Skin epidermis (tissue), 12 donors: ENCODE results near the gene TTC32.
"Not testable (repeated sequence)": the region's sequence is repeated elsewhere in the genome, so short reads cannot be mapped to it uniquely, and the experiment has no call there.

Experiments used
- H3K27ac ChIP-seq, 21 experiments: fragments of 200-600 bp; sonication (generic) in 11 of 21; one replicate each; pipeline ENCODE4 v1.5.0; 2020; ENCODE audit warnings: mild to moderate bottlenecking in 3 of 21, inconsistent platforms in 2 of 21, moderate library complexity in 2 of 21
- H3K4me3 ChIP-seq, 7 experiments: fragments of 200-600 bp; sonication (generic) in 2 of 7; one replicate each; pipeline ENCODE4 v1.5.0; 2020; ENCODE audit warnings: inconsistent platforms in 2 of 7, mild to moderate bottlenecking in 2 of 7, moderate library complexity in 1 of 7

Gene TTC32

DNA sequence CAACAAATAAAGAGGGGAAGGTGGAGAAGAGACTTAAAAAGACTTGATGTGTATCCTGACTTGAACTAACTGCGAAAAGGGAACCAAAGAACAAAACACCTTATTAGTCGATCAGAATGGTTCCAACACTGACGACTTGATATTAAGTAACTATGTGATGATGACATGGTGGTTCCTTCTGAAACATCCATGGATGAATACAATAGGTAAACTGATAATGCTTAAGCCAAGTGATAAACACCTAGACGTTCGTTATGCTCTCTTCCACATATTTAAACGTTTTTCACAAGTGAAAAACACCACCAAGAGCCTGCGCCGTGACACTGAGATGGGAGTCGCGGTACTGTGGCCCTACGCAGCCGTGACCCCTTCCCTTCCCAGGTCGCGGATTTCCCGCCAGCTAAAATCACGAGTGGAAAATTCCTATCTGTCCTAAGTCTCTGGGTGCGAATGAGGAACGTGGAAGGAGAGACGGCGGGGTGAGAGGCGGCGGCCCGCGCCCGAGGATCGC, 797 bp downstream of the TTC32 start:
- Histone ChIP-seq H3K27ac (peak overlapping the region; percentile 86 to 99 (median 97)), H3K4me3 (peak overlapping the region; percentile 72 to 100 (median 84))

DNA sequence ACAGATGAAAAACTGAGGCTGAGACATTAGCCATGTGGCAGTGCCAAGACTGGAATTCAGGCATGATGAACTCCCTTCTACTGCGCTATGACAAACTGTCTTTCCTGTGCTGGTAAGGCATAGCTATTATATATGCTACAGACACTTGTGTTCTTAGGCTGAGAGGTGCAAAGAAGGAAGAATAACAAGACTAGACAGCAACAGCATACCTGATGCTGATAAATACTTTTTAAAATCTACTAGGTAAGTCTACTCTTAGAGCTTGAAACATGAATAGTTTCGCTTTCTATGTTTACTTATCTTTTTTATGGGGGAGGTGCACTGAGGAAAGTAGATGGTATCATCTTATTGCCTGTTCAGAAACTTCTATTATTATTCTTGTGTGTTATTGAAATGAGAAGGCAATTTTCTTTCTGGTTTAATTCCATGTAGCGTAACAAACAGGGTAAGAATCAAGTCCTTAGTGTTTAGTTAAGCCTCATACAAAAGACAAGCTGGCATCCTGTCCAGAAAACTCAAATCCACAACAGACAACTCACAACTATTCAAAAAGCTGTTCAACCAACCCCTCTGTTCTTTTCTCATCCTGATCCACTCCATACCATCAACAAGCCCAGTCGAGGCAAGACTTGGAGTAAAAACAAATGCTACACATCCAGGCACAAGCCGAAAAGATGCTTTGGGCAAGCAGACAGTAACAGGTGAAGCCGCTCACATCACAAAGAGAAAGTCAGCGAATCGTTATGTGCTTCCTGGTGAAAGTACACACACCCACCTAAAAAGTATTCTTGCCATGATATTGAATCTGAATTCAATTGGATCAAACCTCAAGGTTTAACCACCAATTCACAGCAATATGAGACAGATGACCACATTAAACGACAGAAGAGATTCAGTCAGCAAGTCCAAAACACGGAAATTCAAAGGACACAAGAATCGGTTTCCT, 1.5 kb downstream of the TTC32 start:
- Histone ChIP-seq H3K27ac (peak overlapping the region in 18 of 21 experiments; percentile 94 to 99 (median 98)), H3K4me3 (peak overlapping the region; percentile 72 to 100 (median 84))

DNA sequence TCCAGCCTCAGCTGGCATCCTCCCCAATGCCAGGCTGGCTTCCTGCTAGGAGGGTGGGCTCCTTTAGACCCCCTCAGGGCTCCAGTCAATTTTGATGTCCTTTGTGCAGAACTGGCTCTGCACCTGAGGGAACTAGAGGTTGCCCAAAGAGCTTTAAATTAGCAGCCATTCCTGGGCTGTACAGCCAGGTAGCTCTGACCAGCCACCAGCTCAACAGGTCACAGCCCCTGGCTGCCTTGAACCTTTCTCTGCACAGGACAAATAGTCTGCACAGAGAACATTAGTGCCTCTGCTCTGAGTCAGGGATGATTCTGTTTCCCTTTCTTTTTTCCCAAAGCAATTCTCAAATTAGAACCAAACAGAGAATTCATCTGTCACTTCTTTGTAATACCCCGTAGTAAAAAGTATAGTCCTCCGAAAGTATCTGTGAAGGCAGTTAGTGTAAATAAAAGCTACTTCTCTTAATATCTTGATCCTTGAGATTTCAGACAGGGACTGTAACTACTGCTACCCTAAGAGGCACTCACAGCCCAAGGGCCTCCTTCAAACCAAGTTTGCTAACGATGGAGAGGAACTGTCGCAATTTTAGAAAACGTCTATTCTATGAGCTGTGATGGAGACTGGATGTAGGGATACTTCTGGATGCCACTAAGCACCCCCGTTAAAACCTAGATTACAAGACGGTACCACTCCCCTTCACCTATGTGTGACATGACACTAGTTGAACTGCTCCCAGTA, 3.0 kb downstream of the TTC32 start:
- Histone ChIP-seq H3K27ac (peak overlapping the region in 1 of 21 experiments; percentile 18), H3K4me3 (no peak overlapping the region)

DNA sequence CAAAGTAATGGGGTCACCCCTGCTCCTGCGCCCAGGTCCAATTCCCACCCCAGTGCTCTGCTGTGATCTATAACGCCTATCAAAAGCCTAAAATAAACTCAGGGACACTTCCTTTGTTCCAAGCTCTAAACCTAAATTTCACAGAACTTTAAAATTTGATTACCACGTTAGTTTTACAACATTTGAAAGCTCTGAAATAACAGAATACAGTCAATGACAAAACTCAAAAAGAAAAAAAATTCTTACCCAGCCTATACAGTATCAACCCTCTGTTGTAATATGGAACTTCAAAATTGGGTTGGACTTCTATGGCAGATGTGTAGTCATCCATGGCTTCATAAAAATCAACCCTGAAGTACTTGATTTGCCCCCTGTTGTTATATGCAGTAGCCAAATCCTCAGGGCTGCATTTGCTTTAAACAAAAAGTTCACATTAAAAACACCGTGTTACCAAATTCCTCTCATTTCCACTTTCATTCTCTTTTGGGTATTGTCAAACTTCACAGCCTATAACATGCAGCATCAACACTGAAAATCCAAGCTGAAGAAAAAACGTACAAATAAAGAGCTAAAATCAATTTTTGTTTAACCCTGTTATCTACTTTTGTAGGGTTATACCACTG, 4.0 kb downstream of the TTC32 start:
- no peak overlapping the region for H3K4me3 ChIP-seq
- H3K27ac ChIP-seq, result no peak overlapping the region

DNA sequence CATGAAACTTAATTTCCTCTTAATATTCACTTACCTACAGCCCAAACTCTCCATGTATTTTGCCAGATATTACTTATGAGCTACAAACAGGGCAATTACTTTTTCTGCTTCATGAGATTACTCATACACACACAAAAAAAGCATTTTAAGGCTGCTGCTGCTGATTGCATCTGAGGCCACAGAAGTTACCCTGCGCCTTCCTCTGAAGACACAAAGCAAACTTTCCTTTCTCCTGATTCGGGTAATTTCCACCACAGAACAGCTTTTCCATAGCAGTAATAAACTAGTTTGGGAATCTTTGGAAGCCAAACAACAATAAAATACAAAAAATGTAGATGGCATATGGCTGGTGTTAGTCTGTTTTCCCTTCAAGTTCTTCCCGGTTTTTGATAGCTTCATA, 6.2 kb downstream of the TTC32 start:
- H3K4me3 ChIP-seq, result no peak overlapping the region
- no peak overlapping the region for H3K27ac ChIP-seq

DNA sequence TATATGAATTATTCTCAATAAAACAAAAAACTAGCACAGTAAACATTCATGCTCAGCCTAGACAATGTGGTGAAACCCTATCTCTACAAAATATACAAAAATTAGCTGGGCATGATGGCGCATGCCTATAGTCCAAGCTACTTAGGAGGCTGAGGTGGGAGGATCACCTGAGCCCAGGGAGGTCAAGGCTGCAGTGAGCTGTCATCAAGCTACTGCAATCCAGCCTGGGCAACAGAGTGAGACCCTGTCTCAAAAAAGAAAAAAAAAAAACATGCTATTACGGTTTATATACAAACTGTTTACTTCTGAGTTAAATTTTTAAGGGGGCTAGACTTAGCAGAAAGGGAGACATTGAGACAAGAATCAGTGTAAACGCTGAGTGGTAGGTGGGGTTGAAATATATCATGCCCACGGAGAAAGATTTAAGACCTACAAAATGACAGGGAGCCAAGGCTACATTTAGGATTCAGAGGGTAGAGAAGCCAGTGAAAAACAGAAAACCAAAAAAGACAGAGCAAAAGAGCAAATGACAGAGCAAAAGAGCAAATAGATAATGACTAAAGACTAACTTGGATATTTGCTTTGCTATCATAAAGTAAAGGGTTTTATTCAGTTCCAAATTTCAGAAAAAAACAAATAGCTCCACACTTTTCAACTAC, 7.5 kb downstream of the TTC32 start:
- no peak overlapping the region for H3K4me3 ChIP-seq
- H3K27ac ChIP-seq, result peak overlapping the region in 1 of 21 experiments; percentile 24

DNA sequence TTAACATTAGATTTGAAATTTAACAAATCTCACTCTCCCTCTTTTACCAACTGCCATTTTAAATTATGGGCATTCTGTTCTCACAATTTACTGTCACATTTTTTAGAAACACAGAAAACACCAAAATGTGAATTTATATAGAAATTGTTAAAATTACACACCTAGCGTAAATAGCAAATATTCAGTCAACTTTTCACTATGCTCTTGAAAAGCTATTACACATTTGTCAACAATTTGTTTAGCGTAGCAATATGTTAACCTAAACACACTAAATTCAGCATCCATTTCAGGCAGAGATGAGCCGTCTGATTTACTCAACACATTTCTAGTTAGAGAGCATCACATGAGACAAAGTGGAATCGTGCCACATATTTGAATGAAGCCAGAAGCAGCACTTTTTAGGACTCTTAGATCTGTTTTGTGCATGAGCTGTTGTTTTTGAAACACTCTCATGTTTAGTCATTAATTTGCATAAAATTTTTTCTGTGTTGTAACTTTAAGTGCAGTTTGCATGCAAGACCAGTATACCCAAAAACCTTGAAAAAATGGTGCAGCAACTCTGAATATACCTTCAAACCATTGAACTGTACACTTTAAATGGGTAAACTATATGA, 8.2 kb downstream of the TTC32 start:
- no peak overlapping the region for H3K4me3 ChIP-seq
- peak overlapping the region in 1 of 21 experiments; percentile 24 for H3K27ac ChIP-seq

DNA sequence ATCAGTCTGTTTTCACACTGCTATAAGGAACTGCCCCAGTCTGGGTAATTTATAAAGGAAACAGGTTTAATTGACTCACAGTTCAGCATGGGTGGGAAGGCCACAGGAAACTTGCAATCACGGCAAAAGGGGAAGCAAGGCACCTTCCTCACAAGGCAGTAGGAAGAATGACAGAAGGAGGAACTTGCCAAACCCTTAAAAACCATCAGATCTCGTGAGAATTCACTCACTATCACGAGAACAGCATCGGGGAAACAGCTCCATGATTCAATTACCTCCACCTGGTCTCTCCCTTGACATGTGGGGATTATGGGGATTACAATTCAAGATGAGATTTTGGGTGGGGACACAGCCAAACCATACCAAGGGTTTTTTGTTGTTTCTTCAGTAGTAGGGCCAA, 9.8 kb downstream of the TTC32 start:
- H3K4me3 ChIP-seq, result not testable (repeated sequence)
- peak overlapping the region in 2 of 21 experiments; percentile 26 to 51 for H3K27ac ChIP-seq

DNA sequence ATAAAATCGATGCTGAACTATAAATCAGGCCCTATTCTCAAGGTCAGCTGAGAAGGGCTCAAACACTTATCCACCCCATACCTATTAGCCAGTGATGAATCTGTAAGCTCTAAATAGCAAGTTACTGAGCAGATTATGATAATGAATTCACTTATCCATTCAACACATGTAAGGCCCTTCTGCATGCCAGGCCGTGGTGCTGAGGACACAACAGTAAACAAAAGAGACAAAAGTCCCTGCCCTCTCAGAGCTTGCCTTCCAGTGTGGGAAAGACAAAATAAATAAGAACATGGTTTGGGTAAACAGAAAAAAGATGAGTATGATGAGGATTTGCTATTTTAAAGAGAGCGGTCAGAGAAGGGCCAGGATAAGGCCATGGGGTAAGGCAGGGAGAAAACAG, 11.7 kb downstream of the TTC32 start:
- Histone ChIP-seq H3K4me3 (no peak overlapping the region), H3K27ac (peak overlapping the region in 2 of 21 experiments; percentile 55 to 59)

DNA sequence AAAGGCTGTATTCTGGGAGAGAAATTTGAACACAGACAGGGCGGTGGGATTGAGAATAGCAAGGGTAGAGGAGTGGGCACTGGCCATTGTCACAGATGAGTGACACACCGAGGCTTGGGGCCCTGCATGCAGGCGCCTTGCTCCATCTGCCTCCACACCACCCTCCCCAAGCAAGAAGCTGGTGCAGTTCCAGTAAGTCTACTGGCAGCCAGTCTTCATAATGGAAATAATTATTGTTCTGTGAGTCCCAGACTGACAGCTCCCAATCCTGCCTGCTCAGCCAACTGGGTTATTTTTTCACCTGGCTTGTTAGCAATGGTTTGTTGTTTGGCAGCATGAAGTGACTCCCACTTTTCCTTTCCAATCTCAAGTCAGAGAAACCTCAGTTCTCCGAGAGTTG, 13.0 kb downstream of the TTC32 start:
- Histone ChIP-seq H3K4me3 (no peak overlapping the region), H3K27ac (peak overlapping the region in 4 of 21 experiments; percentile 3 to 59 (median 50))

DNA sequence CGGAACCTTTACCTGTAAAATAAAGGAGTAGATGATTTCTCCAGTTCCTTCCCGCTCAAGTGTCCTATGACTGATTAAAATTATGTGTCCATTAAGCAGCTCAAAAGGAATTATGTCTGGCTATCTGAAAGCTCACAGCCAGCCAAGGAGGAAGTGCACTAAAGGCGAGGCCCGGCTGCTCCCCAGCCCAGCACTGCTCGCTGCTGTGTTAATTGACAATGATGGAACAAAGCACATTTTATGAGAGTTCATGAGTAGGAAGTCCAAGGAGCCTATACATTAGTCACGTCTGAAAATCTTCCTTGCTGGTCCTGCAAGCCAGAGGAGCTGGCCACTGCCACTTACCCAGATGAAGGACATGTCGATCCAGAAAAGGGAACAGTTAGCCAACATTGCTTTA, 14.3 kb downstream of the TTC32 start:
- no peak overlapping the region for H3K4me3 ChIP-seq
- no peak overlapping the region for H3K27ac ChIP-seq

DNA sequence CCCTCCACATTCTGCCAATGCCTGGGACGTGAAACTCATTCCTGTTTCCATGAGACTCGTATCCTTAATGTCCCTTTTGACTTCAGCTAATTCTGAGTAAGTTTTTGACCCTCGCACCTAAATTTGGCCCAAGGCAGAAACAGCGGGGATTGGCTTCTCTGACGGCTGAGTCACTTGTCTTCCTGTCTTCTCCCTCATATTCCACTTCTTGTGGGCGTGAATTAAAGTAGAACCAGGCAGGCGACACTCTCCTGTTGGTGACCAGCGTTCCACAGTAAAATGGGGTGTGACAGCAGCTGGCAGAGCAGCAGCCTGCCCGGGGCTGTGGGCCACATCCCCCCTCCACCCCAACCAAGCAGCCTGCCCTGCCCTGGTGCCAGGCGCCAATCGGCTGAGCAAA, 15.5 kb downstream of the TTC32 start:
- Histone ChIP-seq H3K4me3 (no peak overlapping the region), H3K27ac (no peak overlapping the region)

DNA sequence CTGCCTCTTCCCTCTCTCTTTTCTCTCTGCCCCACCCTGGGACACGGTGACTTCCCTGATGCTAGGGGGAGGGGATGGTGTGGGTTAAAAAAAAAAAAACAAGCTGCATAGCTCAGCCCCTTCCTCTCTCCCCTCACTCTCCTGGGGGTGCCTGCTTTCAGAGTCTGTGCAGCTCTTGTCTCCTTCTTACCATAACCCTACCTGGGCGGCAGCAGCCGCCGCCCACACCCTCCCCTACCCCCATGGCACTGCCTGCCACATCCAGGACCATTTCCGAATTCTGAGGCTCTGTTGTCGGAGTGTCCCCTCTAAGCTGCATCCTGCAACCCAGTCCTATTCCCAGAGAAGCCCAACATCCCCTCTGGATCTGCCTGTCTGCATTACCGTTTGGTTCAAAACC, 16.0 kb downstream of the TTC32 start:
- H3K27ac ChIP-seq, result no peak overlapping the region
- H3K4me3 ChIP-seq, result no peak overlapping the region

DNA sequence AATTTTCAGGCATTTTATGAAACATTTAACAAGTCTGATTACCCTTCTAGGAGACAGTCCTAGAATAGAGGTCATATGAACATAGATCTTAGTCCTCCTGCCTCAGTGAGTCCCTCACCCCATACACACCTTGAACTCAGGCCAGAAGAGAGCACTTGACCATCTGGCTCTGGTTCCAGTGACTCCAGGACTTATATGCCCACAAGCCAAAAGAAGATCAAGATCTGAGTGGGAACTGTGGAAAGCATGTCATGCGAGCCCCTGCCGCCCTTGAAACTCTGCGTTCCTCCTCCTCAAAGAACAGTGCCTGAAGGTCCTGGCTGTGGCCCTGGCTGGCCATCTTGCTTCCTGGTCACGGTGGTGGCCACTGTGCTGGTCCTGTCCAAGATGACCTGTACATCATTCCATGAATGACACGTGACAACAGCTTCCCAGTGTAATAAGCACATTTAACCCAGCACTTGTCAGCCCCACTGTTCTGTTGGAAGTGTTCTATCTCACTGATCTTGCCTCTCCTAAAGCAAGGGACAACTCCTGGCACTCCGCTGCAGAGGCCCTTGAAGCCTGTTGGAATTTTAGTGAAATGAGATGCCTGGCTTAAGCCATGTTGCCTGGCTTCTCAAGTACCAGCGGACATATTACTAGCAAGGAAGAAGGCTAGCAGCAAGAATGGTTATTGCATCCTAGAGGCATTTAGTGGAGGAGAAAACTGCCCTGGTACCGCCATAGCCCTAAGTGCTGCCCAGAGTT, 17.6 kb downstream of the TTC32 start:
- no peak overlapping the region for H3K4me3 ChIP-seq
- H3K27ac ChIP-seq, result no peak overlapping the region

DNA sequence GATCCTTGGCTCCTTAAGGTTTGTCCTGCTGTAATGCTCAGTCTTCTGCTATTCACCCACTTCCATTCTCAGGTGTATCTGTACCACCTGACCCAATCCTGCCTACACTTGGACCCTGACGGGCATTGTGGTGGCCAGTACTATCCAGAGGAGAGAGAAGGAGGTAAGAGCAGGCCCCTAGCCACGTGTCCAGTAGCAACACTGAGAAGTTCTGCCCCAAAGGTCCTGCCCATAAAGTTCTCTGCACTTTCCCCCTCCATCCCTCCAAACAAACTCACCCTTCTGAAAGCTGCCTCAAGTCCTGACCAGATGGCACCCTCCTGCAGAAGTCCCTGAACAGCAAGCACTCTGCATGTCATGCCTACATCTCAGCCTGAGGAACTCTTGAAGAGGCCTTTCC, 18.3 kb downstream of the TTC32 start:
- H3K27ac ChIP-seq, result no peak overlapping the region
- H3K4me3 ChIP-seq, result no peak overlapping the region

DNA sequence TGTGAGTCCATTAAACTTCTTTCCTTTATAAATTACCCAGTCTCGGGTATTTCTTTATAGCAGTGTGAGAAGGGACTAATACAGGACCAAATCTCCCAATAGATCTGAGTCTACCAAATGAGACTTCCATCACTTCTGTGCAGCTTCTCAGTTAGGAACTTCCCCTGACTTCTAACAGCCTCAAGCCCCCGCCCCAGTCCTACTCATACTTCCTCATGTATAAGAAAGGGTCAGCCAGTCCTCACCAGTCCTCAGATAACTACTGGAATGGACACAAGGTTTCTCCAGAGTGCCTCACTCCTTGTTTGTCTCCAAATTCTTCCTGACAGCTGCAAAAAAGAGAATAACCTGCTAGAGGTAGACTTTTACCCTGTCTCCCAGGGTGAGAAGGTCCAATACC, 19.5 kb downstream of the TTC32 start:
- Histone ChIP-seq H3K4me3 (no peak overlapping the region), H3K27ac (no peak overlapping the region)

DNA sequence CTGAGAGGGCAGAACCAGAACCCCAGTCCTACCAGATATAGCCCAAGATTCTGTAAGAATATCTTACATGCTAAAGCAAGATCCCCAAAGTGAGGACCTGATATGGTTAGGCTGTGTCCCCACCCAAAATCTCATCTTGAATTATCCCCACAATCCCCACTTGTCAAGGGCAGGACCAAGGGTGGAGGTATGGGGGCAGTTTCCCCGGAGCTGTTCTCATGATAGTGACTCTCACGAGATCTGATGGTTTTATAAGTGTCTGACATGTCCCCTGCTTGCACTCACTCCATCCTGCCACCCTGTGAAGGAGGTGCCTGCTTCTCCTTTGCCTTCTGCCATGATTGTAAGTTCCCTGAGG, 19.9 kb downstream of the TTC32 start:
- H3K27ac ChIP-seq, result no peak overlapping the region
- no peak overlapping the region for H3K4me3 ChIP-seq

DNA sequence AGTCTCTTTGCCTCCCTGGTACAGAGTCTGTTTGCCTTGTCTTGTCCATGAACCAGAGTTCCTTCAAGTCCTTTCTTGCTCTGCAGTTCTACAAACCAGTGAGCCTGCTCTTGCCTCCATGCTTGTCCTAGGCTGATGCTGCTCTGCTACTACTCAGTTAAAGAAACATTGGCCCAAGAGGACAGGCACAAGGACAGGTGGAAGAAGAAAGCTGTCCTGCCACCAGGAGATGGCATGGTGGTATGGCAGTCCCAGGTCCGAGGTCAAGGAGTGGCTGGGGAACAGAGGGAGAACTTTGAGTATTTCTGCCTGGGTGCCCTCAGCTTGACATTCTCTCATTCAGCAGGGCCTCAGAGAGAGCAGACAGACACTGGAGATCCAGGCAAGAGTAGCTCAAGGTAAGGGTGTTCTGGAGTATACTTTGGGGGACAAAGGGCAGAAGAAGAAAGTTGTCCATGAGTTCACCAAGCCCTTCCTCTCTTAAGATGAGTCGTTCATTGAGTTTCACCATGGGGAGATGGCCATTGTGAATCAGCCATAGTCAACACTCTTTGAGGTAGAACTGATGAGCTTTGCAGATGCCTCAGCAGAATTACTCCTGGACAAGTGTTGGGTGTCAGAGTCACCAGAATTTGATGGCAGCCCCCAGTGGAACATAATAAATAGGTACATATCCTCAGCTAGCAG, 20.4 kb downstream of the TTC32 start:
- Histone ChIP-seq H3K4me3 (no peak overlapping the region), H3K27ac (no peak overlapping the region)
